Measurements from ENCODE around the gene TRIO.

DNA sequence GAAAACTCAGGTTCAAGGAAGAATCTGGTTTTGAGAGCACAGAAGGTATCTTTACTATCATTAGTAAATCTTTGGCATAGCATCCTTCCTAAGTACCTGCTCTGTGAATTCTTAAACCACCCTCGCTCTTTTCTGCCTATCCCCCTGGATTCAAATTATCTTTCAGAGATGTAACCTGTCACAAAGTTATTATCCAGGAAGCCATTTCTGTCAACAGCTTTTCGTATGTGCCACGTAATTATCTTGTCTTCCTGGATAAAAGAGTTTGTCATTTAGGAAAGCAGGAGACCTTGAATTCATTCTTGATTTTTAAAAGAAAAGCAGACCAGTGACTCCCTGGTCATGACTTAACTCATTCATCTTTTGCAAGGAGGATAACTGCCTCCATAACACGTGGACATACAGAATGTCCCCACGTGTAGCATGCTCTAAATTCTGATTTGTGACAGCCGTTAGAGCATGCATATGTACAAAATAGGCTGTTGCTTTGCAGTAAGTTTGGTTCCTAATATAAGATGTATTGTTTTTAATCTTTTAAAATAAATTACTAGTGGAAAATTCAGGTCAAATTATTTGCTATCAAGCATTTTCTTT lies 189.0 kb downstream of the TRIO start:
- no peak for TF ChIP-seq HOXA7 (CRISPR knock-in tag; IDR thresholded peaks at IDR 0.05; ENCODE audit: borderline replicate concordance)
- TF ChIP-seq ZNF112 (tag by site-specific recombination; IDR thresholded peaks at IDR 0.05) = no peak
- no peak for TF ChIP-seq ZNF548 (tag by site-specific recombination; IDR thresholded peaks at IDR 0.05)
- TF ChIP-seq ZFP41 (tag by site-specific recombination; IDR thresholded peaks at IDR 0.05; ENCODE audit: borderline replicate concordance) = no peak
- TF ChIP-seq ZBTB7A (tag by site-specific recombination; IDR thresholded peaks at IDR 0.05; ENCODE audit: low read depth) = no peak
- no peak for TF ChIP-seq HOXD13 (CRISPR knock-in tag; IDR thresholded peaks at IDR 0.05; ENCODE audit: borderline replicate concordance)
- TF ChIP-seq CTCF (tag by site-specific recombination; IDR thresholded peaks at IDR 0.05) = no peak
- TF ChIP-seq ZNF433 (tag by site-specific recombination; IDR thresholded peaks at IDR 0.05; ENCODE audit: low read depth) = no peak
- TF ChIP-seq SETDB1 (IDR thresholded peaks at IDR 0.05; ENCODE audit: insufficient read length, low read length) = no peak
- no peak for TF ChIP-seq TCF7L2 (IDR thresholded peaks at IDR 0.05; ENCODE audit: borderline replicate concordance, low read depth, low read length)
